ENCODE results near the gene COPG1.

DNA sequence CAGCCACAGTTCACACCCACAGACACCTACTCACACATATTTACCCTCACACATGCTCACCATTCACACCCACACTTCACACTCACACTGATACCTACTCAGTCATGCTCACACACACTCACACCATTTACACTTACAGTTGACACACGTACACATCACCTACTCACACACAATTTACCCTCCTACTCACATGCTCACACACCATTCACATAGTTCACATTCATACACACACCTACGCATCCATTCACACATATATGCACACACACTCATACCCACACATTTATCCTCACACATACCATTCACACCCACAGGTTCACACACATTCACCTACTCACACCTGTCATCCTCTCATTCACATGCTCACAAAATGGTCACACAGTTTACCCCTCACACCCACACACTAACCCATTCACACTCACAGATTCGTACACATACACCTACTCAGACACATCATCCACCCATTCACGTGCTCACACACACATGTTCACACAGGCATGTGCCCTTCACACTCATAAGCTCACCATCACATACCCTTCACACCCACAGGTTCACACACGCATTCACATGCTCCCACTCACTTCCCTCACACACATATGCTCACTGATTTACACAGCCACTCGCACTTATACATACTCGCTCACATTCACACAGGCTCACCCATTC, 71.5 kb downstream of the COPG1 start:
- TF ChIP-seq, protein P1, sequence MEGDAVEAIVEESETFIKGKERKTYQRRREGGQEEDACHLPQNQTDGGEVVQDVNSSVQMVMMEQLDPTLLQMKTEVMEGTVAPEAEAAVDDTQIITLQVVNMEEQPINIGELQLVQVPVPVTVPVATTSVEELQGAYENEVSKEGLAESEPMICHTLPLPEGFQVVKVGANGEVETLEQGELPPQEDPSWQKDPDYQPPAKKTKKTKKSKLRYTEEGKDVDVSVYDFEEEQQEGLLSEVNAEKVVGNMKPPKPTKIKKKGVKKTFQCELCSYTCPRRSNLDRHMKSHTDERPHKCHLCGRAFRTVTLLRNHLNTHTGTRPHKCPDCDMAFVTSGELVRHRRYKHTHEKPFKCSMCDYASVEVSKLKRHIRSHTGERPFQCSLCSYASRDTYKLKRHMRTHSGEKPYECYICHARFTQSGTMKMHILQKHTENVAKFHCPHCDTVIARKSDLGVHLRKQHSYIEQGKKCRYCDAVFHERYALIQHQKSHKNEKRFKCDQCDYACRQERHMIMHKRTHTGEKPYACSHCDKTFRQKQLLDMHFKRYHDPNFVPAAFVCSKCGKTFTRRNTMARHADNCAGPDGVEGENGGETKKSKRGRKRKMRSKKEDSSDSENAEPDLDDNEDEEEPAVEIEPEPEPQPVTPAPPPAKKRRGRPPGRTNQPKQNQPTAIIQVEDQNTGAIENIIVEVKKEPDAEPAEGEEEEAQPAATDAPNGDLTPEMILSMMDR (IDR thresholded peaks at IDR 0.05) = no peak
- no peak for TF ChIP-seq POLR2A (IDR thresholded peaks at IDR 0.05; ENCODE audit: low read depth)
